Measurements from ENCODE around the gene NRL.
"Not testable (repeated sequence)": the region's sequence is repeated elsewhere in the genome, so short reads cannot be mapped to it uniquely, and the experiment has no call there.

The NRL gene

DNA sequence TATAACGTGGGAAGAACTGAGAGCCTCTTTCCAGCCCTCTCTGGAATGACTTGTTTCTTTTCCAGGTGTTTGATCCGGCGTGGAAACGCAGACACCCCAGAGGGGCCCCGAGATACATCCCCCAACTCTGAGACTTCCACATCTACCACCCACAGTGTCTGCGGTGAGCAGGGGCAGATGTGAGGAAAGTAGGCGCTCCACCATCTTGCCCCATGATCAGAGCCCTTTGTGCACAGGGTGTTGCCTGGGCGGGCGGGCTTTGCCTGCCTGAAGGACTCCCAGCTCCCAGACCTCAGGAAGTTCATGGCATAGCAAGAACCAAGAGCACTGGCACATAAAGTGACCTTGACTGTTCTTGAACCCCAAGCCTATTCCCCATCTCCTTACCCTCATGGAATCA is 60.1 kb downstream of the NRL start:
- in situ Hi-C loops (cut with MboI; ENCODE audit: low sequenced_read_pairs), result no loop called here

DNA sequence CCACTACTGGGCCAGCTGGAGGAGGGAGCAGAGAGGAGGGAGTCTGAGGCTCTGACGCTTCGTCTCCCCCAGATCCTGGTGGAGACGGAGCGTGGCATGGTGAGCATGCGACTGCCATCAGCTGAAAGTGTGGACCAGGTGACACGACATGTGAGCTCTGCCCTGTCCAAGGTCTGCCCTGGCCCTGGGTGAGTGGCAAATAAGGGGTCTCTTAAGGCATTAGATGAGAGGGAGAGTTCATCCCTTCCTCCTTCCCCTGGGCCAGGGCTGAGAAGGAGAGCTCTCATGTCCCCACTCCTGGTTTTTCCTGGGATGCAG is 60.5 kb downstream of the NRL start:
- in situ Hi-C loops (cut with MboI; ENCODE audit: low sequenced_read_pairs), result no loop called here

DNA sequence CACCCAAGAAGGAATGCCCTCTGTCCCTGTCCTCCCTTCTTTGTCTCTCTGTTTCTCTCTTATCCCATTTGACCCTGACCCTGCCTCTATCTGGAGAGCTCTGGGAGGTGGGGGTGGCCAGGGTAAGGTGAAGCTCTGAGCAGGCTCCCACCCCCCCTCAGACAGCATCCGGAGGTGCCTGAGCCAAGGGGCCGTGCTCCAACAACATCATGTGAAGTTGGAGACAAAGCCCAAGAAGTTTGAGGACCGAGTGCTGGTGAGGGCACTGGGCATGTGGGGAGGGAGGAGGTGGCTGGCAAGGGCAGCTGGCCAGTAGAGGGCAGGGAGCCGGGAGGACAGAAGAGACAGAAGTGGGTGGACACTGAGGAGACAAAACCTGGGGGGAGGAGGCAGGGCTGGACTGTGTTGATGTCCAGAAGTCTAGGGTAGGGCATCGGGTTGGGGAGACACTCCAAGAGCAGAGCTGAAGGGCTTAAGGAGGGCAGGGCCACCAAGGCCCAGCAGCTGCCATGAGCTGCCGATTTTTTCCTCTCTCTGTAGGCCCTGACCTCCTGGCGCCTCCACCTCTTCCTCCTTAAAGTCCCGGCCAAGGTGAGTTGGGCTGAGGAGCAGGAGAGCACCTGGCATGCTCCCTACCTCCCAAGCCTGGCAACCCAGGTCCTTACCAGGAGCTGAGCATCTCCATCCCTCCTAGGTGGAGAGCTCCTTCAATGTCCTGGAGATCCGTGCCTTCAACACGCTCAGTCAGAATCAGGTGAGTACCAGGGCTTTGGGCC is 61.0 kb downstream of the NRL start:
- in situ Hi-C loops (cut with MboI; ENCODE audit: low sequenced_read_pairs), result no loop called here

DNA sequence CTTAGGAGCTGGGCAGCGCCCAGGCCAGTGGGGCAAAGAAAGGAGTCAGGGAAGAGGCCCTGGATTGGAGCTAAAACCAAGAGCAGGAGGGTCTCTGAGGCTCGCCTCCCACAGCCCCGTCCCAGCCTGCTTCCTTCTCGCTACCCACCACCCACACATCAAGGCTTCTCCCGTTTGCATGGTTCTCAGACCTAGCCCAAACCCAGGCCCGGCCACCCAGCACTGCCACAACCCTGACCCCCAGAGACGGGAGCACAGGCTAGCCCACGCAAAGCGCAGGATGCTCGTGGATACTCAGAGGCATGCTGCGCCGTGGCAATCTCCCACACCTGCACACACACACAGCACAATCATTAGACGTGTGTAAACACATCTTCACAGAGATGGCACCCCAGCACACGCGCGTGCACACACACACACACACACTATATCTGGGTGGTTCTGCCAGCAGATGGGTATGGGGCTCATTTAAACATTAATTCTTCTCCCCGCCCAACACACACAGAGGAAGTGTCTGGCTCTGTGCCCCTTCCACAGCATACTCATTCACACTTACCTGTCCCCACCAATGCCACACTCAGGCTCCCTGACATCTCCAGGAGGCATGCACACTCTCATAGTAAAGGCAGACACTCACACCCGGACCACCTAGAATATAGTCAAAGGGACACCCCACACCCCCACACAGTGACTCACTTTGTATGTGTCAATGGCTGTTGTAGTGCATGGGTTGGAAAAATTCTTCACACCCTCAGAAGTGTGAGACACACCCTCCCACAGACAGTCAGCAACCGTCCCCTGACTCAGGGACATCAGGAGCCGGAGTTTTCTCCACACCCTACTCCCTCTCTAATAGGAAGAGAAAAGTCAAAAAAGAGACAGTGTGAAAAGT is 61.8 kb downstream of the NRL start:
- in situ Hi-C loops (cut with MboI; ENCODE audit: low sequenced_read_pairs), result no loop called here

DNA sequence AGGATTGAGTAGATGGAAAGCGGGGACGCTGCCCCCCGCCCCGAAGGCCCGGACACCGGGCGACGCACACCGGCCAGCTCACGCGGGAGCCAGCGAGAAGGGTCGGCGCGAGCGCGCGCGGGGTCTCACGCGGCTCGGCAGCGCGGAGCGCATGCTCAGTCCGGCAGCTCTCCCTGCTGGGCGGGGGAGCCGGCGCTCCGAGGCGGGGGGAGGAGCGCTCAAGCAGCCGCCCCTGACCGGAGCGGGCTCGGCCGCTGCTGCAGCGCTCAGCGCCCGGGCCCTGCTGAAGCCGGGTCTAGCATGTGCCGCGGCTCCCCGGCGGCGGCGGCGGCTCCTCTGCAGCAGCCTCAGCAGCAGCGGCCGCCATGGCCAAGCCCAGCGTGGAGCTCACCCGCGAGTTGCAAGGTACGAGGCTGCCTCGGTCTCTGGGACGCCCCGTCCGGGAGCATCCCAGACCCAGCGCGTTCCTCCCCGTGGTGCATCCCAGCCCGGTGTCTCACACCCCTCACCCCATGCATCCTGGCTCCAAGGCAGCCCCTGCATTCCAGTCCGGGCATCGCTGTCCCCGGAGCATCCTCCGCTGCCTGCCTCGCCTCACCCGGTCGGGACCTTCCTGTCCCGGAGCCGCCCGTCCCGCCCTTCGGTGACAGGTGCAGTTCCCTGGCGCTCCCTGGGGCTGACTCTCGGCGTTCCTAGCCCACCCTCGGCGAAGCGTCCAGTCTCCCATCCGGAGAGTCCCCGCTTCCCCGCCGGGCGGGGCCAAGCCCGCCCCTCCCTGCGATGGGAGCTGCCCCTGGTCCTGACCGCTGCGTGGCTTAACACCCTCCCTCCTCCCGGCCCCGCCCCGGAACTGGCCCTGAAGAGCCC is 62.7 kb downstream of the NRL start, which contains the start of gene CARMIL3:
TSS of gene CARMIL3 (plus strand) at position 221 of the 867 bp plus-strand sequence. CDS start at position 366, 145 bp downstream.
- in situ Hi-C loops (cut with MboI; ENCODE audit: low sequenced_read_pairs), result no loop called here

DNA sequence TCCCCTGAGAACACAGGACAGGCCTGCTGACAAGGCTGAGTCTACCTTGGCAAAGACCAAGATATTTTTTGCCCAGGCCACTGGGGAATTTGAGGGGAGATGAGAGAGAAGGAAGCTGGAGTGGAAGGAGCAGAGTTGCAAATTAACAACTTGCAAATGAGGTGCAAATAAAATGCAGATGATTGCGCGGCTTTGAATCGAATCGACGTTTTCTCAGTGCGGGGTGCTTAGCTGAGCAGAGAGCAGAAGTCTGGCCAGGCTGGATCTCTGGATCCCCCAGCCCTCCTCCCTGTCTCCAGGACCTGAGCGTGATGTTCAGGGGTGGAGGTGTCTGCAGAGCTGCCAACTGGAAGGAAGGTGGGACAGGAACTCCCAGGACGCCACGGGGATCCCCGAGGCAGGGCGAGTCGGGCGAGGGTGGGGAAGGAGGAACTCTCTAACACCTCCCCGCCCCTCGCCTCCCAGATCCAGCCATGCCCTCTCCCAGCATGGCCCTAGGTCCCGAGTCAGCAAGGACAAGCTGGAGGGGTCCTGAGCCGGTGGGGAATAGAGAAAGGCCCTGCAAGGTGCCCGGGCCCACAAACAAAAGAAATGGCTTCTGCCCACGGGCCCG is 63.5 kb downstream of the NRL start:
- in situ Hi-C loops (cut with MboI; ENCODE audit: low sequenced_read_pairs), result no loop called here

DNA sequence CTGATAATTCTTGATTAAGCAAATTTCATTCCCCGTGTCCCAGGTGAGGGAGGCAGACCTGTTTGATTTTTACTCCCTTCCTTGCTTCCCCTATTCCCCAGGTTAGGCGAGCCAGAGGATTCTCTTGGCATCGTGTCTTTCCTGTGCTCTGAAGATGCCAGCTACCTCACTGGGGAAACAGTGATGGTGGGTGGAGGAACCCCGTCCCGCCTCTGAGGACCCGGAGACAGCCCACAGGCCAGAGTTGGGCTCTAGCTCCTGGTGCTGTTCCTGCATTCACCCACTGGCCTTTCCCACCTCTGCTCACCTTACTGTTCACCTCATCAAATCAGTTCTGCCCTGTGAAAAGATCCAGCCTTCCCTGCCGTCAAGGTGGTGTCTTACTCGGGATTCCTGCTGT is 64.0 kb downstream of the NRL start:
- in situ Hi-C loops (cut with MboI; ENCODE audit: low sequenced_read_pairs), result not testable (repeated sequence)

DNA sequence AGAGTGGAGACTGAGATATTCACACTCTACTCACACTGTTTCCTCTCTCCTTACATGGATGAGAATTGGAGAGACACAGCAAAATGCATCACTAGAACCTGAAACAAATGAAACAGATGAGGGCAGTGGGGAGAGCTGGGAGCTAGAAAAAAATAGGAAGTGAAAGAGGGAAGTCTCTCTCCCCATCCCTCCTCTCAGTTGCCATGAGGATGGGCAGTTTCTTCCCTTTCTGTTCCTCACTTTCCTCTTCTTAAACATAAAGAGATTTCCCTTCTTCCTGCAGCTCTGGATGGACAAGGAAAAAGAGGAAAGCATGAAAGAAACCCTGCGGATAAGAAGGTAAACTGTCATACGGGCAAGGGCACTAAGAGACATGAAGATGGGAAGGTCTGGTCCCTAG is 65.7 kb downstream of the NRL start:
- in situ Hi-C loops (cut with MboI; ENCODE audit: low sequenced_read_pairs), result not testable (repeated sequence)

DNA sequence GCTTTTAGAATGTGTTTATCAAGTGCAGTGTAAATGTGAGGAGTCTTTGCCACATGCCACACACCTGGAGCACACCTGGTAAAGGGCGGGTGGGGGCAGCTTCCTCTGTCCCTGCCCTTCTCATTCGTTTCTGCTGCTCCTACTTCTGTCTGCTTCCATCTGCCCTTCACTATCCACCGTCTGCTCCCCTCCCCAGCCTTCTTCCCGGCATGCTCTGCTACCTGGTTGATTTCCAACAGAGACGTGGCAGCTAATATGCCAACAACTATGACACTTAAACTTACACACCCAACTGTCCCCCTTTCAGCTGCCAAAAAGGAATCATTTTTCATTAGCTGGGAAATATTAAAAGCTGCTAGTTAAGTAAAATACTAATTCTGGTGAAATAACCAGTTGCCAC is 72.0 kb downstream of the NRL start:
- in situ Hi-C loops (cut with MboI; ENCODE audit: low sequenced_read_pairs), result no loop called here

DNA sequence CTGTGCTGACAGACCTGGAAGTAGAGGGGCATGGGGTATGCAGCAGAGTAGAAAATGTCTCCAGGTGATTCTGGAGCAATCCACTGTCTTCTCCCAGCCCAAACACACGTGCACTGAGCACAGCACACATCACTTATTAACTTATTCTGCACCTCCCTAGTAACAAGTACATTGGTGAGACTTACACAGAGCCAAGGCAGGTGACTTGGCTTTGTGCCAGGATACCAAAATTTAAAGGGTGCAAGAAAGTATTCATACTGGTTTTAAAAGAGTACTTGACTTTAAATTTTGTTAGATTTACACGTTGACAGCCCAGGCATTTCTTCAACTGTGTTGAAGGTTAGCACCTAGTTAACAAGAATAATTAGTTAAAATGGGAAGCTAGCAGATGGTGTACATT is 74.1 kb downstream of the NRL start:
- in situ Hi-C loops (cut with MboI; ENCODE audit: low sequenced_read_pairs), result no loop called here

DNA sequence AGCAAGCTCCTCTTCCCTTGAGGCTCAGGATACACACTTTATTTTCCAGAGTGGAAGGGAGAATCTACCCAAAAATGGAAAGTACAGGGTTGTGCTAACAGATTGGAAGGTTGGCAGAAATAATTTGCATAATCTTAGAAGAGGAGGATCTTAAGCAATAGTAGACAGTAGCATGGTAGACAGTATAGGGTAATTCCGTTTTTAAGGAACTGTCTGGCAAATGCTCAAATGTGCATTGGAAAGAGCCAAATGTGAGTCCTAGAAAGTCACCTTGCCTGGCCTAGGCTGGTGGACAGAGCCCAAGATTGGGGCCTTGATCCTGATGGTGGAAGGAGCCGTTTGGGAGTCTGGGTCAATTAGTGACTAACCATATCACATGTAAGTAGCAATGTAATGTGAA is 76.1 kb downstream of the NRL start:
- in situ Hi-C loops (cut with MboI; ENCODE audit: low sequenced_read_pairs), result no loop called here

DNA sequence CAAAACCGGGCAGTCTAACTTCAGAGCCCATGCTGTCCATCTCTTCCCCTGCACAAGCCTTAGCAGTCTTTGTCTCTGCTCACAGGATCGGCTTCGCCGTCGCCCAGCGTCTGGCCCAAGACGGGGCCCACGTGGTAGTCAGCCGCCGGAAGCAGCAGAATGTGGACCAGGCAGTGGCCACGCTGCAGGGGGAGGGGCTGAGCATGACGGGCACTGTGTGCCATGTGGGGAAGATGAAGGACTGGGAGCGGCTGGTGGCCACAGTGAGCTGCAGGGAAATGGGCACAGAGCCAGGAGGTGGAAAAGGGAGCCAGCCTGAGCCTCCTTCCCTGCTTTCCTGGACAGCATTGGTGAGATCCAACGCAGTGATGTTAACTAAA is 77.1 kb downstream of the NRL start:
- in situ Hi-C loops (cut with MboI; ENCODE audit: low sequenced_read_pairs), result no loop called here

DNA sequence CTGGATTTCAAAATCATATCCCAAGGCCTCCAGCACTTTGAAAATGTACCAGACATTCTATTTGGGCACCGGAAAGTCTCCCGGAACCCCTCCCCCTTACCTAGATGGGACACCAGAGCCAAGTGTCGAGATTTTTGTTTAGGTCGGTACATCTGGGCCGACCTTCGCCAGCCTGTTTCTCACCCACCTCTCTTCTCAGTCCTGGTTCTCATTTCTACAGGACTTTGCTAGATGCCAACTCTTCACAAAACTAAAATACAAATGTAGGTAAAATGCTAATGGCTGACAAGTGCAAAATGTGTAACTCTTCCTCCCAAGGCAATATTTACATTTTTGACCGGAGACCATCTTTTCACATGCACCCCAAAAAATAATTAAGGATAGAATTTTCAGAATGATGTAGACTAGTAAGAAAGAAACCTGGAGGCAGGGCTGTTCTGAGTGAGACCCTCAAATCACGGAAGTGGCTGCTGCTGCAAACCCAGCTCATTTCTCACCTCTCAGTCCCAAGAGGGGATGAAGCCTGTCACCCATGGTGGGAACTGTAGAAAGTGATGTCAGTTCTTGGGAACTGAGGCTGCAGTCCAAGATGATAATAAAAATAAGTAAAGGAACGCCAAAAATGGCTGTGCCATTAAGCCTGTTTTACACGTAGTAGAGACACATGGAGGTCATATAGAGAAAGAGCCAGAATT is 77.6 kb downstream of the NRL start:
- in situ Hi-C loops (cut with MboI; ENCODE audit: low sequenced_read_pairs), result not testable (repeated sequence)

DNA sequence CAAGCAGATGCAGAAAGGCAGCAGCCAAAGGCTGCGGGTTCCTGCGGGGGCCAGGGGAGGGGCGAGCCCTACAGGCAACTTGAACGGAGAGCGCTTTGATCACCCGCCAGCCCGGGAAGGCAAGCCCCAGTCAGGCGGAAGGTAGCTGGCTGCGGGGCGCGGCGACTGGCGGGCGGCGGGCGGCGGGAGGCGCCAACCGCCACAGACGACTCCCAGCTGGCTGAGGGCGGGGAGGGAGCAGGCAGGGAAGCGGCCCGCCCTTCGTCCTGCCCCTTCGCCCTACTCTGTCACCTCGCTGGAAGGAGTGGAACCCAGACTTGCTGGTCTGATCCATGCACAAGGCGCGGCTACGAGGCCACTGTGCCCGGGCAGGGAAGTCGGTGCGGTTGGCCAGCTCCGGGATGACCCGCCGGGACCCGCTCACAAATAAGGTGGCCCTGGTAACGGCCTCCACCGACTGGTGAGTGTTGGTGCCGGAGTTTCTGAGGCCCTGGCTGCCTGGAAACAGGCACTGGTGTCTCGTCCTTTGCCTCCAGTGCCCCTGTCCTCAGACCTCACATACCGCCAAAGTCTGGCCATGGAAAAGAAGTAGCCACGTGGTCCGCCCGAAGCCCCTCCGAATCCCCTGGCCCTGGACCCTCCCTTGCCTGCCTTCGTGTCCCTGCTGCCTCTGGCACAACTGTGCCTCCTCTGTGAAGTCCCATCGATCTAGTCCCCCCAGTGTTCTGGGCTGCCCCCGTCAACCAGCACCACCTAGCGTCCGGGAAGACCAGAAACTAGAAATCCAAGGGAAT is 78.4 kb downstream of the NRL start:
- in situ Hi-C loops (cut with MboI; ENCODE audit: low sequenced_read_pairs), result no loop called here

DNA sequence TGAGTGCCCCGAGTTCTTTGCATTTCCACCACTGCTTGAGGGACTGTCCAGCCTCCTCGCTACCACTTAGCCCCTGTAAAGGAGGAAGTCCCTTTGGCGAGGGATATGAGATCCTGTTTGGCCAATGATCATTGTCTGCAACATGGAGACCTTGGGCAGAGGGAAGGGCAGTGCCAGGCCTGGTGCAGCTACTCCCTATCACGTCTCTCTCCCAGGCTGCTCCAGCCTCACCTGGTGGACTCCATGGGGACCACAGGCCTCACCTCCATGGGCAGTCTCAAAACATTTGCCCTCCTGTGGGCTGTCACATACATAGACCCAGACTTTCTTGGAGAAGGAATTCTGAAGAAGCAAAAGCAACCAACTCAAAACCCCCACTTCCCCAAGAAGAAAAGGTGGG is 79.0 kb downstream of the NRL start:
- in situ Hi-C loops (cut with MboI; ENCODE audit: low sequenced_read_pairs), result not testable (repeated sequence)

DNA sequence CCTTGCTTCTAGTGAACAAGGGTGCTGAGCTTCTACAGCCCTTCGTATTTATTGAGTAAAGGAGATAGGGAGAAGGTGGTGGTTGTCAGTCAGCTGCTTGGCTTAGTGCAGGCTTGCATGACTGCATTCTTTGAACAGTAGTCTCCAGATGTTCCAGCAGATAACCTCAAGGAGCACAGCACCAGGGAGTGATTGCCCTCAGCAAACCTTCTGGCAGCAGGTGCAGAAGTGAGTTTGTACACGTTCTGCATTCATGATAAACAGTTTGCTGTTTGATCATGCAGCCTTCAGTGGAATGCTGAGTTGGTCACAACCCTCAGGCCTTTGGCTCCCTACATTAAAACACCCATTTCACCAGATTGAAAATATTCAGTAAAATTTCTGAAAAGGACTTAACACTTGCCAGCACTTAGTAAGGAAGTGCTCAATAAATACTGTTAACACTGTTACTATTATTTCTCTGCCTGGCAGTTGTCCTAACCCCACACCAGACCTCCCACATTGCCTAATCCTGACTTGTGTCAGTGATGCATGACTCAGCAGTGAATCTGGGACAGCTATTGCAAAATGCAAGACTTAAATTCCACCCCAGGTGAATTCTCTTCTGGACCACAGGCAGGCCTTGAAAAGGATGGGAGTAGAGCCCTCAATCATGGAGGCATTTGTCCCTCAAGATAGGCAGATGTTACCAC is 81.9 kb downstream of the NRL start:
- in situ Hi-C loops (cut with MboI; ENCODE audit: low sequenced_read_pairs), result no loop called here

DNA sequence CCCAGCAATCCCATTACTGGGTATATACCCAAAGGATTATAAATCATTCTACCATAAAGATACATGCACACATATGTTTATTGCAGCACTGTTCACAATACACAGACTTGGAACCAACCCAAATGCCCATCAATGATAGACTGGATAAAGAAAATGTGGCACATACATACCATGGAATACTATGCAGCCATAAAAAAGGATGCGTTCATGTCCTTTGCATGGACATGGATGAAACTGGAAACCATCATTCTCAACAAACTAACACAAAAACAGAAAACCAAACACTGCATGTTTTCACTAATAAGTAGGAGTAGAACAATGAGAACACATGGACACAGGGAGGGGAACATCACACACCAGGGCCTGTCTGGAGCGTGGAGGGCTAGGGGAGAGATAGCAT is 83.4 kb downstream of the NRL start:
- in situ Hi-C loops (cut with MboI; ENCODE audit: low sequenced_read_pairs), result not testable (repeated sequence)

DNA sequence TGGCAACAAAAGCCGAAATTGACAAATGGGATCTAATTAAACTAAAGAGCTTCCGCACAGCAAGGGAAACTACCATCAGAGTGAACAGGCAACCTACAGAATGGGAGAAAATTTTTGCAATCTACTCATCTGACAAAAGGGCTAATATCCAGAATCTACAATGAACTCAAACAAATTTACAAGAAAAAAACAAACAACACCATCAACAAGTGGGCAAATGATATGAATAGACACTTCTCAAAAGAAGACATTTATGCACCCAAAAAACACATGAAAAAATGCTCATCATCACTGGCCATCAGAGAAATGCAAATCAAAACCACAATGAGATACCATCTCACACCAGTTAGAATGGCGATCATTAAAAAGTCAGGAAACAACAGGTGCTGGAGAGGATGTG is 85.1 kb downstream of the NRL start:
- in situ Hi-C loops (cut with MboI; ENCODE audit: low sequenced_read_pairs), result not testable (repeated sequence)
